Endodermal cell (in vitro differentiated cells): ENCODE data around the gene FERMT2. TPM values are rescaled to one million over a fixed set of nuclear protein-coding genes. Genes with fewer than 3 reads are reported as not detected.

Source experiments
- DNase-seq: peaks from one replicate; pipeline ENCODE4 v3.0.0-alpha.2; 2017
- H3K27ac ChIP-seq: 2 replicates; pipeline ENCODE4 v1.5.1; 2013; ENCODE audit warnings: mild to moderate bottlenecking, low read depth, low read length, moderate library complexity
- H3K27me3 ChIP-seq: 2 replicates; pipeline ENCODE4 v1.6.1; 2013; ENCODE audit warnings: mild to moderate bottlenecking, low read length, moderate library complexity; ENCODE audit not compliant: insufficient read depth, control insufficient read depth, poor library complexity, severe bottlenecking
- H3K36me3 ChIP-seq: 2 replicates; pipeline ENCODE4 v1.7.0; 2013; ENCODE audit warnings: mild to moderate bottlenecking, low read length, moderate library complexity; ENCODE audit not compliant: control insufficient read depth, insufficient read depth
- H3K4me1 ChIP-seq: one replicate; pipeline ENCODE4 v1.7.0; 2013; ENCODE audit warnings: low read length; ENCODE audit not compliant: control insufficient read depth, insufficient read depth
- H3K4me3 ChIP-seq: 2 replicates; pipeline ENCODE4 v1.5.1; 2013; ENCODE audit warnings: mild to moderate bottlenecking, low read length, moderate library complexity
- H3K9ac ChIP-seq: 2 replicates; pipeline ENCODE4 v1.6.1; 2013; ENCODE audit warnings: mild to moderate bottlenecking, low read length, moderate library complexity; ENCODE audit not compliant: poor library complexity, severe bottlenecking; ENCODE audit errors: extremely low read depth
- H3K9me3 ChIP-seq: 2 replicates; pipeline ENCODE4 v1.6.1; 2013; ENCODE audit warnings: mild to moderate bottlenecking, low read length, moderate library complexity; ENCODE audit not compliant: control insufficient read depth
- H3K27ac Mint-ChIP-seq: 2 replicates; pipeline ENCODE4 v1.8.0; 2020; ENCODE audit warnings: mixed read lengths
- H3K27me3 Mint-ChIP-seq: 2 replicates; pipeline ENCODE4 v1.8.0; 2021; ENCODE audit warnings: mild to moderate bottlenecking, mixed read lengths; ENCODE audit not compliant: insufficient read depth
- H3K36me3 Mint-ChIP-seq: 2 replicates; pipeline ENCODE4 v1.8.0; 2020; ENCODE audit warnings: low read depth, mixed read lengths
- H3K4me1 Mint-ChIP-seq: 2 replicates; pipeline ENCODE4 v1.8.0; 2020; ENCODE audit warnings: mixed read lengths
- H3K4me3 Mint-ChIP-seq: 2 replicates; pipeline ENCODE4 v1.8.0; 2020; ENCODE audit warnings: mild to moderate bottlenecking, moderate library complexity, mixed read lengths
- H3K9me3 Mint-ChIP-seq: 2 replicates; pipeline ENCODE4 v1.8.0; 2020; ENCODE audit warnings: mild to moderate bottlenecking, mixed read lengths
- CTCF ChIP-seq: fragments of 200-600 bp; sonication (generic); conservative IDR thresholded peaks from 2 replicates; pipeline ENCODE4 v1.5.0; 2021; ENCODE audit warnings: antibody characterized with exemption, mild to moderate bottlenecking
- WGBS, 2 experiments: methylation state at CpG; one replicate each; pipeline versions ENCODE4 v1.1.5 to v1.1.7; 2013; ENCODE audit warnings: missing lambda C conversion rate in 2 of 2, mixed read lengths in 1 of 2; ENCODE audit not compliant: insufficient coverage in 1 of 2, insufficient read length in 1 of 2; 5-methylcytosine and 5-hydroxymethylcytosine counted together
- total RNA-seq, 2 donors: library from RNA; stranded (reverse); fragmentation: NEBNext Ultra II Directional in 1 of 2; extraction: Animal tissue kit (Norgen Biotek cat#: 25700) in 1 of 2; gene quantifications; 2 replicates in 1 of 2; 3 replicates in 1 of 2; pipeline ENCODE4 v1.2.1, GENCODE V29; 2021

The FERMT2 gene
- total RNA-seq, 2 donors from 2014 or later = 350 to 377 TPM

DNA sequence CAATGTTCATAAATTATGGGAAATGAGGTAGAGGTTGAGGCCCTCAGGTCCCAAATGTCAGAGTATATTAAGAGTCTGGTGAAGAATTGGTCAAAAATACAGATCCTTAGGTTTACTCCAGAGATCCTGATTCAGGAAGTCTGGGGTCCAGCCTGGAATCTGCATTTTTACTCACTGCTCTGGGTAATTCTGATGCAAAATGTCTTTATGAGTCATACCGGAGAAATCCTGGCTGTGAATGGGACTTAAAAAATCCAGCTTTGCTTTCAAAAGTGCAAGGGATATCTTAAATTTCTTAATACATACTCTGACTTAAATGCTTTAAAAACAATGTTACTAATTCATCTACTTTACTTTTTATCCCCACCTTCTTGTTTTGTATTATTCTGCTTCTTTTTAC lies 74.5 kb downstream of the FERMT2 start:
- H3K27ac ChIP-seq = no peak overlapping the region
- H3K36me3 Mint-ChIP-seq = peaks cover 88% of the 10 kb centered on the region

GRCh38 chr14:52875707-52876106 lies 75.1 kb downstream of the FERMT2 start:
- H3K27me3 ChIP-seq = no peaks in the 10 kb centered on the region
- Mint-ChIP-seq H3K4me3 (no peak overlapping the region), H3K27ac (no peak overlapping the region), H3K9me3 (no peaks in the 10 kb centered on the region), H3K27me3 (no peaks in the 10 kb centered on the region), H3K4me1 (peaks cover 30% of the 10 kb centered on the region), H3K36me3 (peaks cover 88% of the 10 kb centered on the region)
- H3K36me3 ChIP-seq = peaks cover 100% of the 10 kb centered on the region
- H3K9ac ChIP-seq = no peak overlapping the region
- H3K4me3 ChIP-seq = no peak overlapping the region
- 92 to 98% methylated on average over 4 of the region's 4 CpGs for WGBS, 2 experiments
- no peaks in the 10 kb centered on the region for H3K9me3 ChIP-seq
- no peak for TF ChIP-seq CTCF
- H3K27ac ChIP-seq = no peak overlapping the region
- no peak for DNase-seq
- peaks cover 6% of the 10 kb centered on the region for H3K4me1 ChIP-seq

More for the DNA sequence above, 74.5 kb downstream of the FERMT2 start:
- no peaks in the 10 kb centered on the region for H3K9me3 ChIP-seq
- no peak for TF ChIP-seq CTCF
- H3K9ac ChIP-seq = no peak overlapping the region
- Mint-ChIP-seq H3K9me3 (no peaks in the 10 kb centered on the region), H3K27ac (peak overlapping the region; percentile 83), H3K4me3 (no peak overlapping the region), H3K4me1 (peaks cover 33% of the 10 kb centered on the region), H3K27me3 (no peaks in the 10 kb centered on the region)
- H3K27me3 ChIP-seq = no peaks in the 10 kb centered on the region
- DNase-seq = no peak
- 87 to 100% methylated on average over 1 of the region's 1 CpG for WGBS, 2 experiments
- H3K4me1 ChIP-seq = peaks cover 6% of the 10 kb centered on the region
- no peak overlapping the region for H3K4me3 ChIP-seq
- peaks cover 100% of the 10 kb centered on the region for H3K36me3 ChIP-seq

- Mint-ChIP-seq H3K4me3 (no peak overlapping the region), H3K36me3 (peaks cover 83% of the 10 kb centered on the region), H3K27me3 (no peaks in the 10 kb centered on the region), H3K27ac (peak overlapping the region; percentile 31), H3K9me3 (no peaks in the 10 kb centered on the region), H3K4me1 (peaks cover 30% of the 10 kb centered on the region)
- WGBS, 2 experiments = 100% methylated on average over 1 of the region's 1 CpG; no CpG with 5 or more reads in 1 of the 2 experiments
- H3K27ac ChIP-seq = no peak overlapping the region
- no peaks in the 10 kb centered on the region for H3K9me3 ChIP-seq
- H3K36me3 ChIP-seq = peaks cover 99% of the 10 kb centered on the region
- H3K4me1 ChIP-seq = peaks cover 3% of the 10 kb centered on the region
- H3K4me3 ChIP-seq = no peak overlapping the region
- TF ChIP-seq CTCF = no peak
- H3K9ac ChIP-seq = no peak overlapping the region
- no peaks in the 10 kb centered on the region for H3K27me3 ChIP-seq
- no peak for DNase-seq
These were observed 76.5 kb downstream of the FERMT2 start for GRCh38 chr14:52874389-52874788.
